ENCODE results near the gene CXCL14.

DNA sequence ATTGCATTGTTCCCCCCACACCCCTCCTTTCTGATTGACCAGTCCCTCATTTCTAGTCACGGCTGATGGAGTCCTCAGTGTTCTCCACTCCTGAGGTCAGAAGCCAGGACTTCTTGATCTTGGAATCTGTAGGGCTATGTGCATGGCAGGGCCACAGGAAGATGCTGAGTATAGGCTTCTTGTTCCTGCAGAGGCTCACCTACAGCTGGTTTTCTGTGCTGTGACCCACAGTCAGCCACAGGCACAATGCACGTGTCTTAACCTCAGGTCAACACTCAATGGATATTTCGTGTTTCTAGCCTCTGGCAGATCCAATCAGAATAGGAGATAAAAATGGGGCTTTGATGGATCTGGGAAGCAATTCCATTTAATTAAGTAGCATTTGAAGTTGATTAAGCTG is 14.3 kb upstream of the CXCL14 start:
- TF ChIP-seq POLR2A (IDR thresholded peaks at IDR 0.05; ENCODE audit: low read depth, low read length) (no peak), TAF1 (IDR thresholded peaks at IDR 0.05; ENCODE audit: low read depth, low read length) (no peak), POLR2AphosphoS5 (IDR thresholded peaks at IDR 0.05; ENCODE audit: low read depth, low read length) (no peak)

Data from GM12891 (cell line).